ENCODE measurements around the gene CRELD2.

Gene CRELD2

DNA sequence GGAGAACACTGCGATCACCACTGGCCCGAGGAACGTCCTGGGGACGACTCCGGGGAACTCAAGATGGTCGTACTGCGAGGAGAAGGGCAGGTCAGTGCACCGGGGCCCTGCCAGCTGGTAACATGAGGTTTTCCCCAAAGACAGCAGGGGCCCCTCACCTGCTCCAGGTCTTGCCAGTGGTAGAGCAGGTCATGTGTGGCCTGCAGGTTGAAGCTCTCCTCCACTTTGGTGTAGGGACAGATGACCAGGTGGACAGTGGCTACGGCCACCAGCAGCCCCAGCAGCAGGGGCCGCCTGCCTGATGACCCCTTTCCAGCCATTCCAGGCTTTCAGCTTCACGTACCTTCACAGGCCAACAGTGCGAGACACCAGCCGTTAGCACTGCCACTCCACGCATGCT is 5.0 kb upstream of the CRELD2 start:
- DNase-seq, result no peak

DNA sequence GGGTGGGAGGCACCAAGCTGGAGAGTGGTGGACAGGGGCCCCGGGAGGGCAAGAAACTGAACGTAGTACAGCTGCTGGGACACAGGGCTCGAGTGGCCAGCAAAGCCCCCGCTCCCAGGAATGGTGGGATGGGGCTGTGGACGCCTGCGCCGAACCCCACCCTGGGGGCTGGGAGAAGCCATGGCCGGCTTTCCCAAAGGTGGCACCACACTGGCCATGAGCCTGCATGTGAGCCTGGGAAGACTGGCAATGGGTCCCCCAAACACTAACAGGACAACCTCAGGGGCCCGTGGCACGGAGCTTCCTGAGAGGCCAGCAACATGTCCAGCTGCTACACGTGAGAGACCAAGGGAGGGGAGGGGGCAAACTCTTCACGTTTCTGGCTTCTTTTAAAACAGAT is 4.2 kb upstream of the CRELD2 start:
- peak; percentile 13 for DNase-seq

DNA sequence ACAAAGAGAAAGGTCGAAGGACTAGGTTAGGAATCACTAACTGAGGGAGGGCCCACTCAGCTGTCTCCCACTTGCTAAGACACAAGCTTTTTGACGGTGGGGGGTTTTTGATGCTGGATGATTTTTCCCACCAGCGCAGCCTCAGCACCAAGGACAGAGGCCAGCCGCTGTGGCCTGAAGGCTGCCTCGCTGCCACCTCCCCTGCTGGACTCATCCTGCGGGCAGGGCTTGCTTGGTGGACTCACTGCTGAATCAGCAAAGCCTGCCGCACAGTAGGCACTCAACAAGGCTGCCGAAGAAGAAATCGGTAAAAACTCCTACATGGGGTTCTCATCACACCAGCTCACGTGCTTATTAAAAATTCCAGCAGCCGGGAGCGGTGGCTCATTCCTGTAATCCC is 2.8 kb upstream of the CRELD2 start:
- DNase-seq, result no peak

DNA sequence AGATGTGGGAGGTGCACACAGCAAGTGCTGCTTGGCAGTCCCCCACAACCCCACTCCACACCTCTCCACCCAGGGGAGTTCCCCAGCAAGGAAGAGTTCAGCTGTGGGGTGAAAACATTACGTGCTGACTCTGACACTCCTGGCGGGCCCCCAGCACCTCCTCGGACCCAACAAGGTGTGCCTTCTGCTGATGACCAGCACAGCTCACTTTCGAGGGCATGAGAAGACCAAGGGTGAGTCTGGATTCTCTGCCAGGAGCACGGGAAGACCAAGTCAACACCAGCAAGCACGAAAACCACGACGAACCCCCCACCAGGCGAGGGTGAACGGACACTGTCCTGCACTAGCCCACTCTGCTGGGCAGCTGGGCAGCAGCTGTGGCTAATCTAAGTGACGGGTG is 1.6 kb upstream of the CRELD2 start:
- peak; percentile 24 for DNase-seq

DNA sequence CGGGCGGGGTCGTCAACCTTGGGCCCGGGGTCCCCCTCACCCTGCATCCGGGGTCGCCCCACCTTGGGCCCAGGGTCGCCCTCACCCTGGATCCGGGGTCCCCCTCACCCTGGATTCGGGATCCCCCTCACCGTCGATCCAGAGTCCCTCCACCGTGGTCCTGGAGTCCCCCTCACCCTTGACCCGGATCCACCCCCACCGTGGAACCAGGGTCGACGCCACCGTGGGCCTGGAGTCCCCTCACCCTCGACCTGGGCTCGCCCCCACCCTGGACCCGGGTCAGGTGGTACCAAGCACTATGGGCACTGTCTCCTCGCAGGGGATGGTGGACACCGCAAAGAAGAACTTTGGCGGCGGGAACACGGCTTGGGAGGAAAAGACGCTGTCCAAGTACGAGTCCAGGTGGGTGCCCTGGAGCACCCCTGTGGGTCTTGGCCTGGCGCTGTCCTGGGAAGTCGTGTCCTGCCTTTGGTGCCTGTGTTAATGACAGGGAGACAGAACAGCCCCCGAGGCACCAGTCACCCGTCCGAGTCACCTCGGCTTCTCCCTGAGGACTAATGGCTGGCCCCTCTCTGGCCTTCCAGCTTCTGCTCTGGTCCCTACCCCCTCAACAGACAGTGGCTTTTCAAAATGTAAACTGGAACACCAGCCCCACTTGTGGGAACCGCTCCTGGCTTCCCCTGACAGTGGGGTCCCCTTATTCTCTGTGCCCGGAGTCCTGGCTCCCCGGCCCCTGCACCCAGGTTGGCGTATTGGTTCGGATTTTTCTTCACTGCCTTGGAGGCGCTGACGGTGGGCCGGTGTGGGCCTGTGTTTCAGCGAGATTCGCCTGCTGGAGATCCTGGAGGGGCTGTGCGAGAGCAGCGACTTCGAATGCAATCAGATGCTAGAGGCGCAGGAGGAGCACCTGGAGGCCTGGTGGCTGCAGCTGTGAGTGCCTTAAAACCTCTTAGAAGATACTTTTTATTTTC is 762 bp downstream of the CRELD2 start:
- peak; percentile 26 for DNase-seq

DNA sequence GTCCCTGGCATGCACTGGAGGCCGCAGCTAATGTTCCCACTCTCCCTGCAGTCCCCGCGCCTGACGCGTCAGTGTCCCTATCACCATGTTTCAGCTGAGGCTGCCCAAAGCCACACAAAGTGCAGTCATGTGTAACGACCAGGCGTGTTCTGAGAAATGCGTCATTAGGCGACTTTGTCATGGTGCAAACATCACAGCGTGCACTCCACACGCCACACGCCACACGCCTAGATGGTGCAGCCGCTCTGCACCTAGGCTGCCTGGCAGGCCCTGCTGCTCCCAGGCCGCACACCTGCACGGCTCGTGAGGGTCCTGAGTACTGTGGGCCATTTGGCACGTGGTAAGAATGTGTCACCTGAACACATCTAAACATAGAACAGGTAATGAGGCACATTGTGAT is 2.4 kb downstream of the CRELD2 start:
- DNase-seq, result no peak

DNA sequence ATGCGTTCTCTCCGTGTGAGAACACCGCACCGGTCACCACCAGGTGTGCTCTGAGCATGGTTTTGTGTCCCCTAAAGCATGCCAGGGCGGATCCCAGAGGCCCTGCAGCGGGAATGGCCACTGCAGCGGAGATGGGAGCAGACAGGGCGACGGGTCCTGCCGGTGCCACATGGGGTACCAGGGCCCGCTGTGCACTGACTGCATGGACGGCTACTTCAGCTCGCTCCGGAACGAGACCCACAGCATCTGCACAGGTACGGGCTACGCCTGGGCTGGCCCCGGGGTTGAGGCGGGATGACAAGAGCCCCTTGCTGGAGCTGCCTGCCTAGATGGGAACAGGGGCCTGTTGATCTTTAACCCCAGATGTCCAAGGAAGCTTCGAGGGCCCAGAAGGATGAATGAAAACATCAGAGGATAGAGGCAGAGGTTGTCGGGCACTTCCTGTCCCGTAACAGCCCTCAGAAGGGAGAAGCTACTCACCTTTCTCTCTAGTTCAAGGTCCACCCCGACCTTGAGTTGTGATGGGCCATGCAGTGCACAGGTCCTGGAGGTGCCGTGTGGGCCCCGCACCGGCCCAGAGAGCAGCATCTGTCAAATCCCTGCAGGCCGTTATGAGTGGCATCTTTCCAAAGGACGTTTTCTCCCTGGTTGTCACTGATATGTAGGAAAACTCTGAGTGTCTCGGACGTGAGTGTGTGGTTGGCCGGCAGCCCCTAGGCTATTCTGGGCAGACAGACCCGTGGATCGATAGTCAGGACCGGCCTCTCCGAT is 3.3 kb downstream of the CRELD2 start:
- DNase-seq, result no peak

DNA sequence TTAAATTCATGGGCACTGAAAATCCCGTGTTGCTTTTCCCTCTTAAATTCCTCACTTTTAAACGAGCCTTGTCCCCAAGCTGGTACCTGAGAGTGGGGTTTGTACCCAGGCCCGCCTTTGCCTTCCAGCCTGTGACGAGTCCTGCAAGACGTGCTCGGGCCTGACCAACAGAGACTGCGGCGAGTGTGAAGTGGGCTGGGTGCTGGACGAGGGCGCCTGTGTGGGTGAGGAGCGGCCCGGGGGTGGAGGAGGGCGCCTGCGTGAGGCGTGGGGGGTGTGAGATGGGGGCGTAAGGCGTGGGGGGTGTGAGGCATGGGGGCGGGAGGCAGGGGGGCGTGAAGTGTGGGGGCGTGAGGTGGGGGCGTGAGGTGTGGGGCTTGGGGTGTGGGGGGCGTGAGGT is 4.0 kb downstream of the CRELD2 start:
- DNase-seq, result no peak

DNA sequence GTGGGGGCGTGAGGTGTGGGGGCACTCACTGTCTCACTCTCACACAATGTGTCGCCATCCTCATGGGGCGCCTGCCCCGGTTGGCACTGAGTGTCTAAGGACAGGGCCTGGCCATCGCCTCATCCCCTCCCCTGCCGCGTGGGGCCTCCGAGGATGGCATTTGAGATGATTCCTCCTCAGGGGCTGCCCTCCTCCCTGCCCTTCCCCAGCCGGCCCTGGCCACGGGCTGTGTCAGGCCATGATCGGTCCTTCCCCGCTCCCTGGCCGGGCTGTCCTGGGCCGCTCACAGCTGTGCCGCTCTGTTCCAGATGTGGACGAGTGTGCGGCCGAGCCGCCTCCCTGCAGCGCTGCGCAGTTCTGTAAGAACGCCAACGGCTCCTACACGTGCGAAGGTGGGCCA is 4.5 kb downstream of the CRELD2 start:
- no peak for DNase-seq

DNA sequence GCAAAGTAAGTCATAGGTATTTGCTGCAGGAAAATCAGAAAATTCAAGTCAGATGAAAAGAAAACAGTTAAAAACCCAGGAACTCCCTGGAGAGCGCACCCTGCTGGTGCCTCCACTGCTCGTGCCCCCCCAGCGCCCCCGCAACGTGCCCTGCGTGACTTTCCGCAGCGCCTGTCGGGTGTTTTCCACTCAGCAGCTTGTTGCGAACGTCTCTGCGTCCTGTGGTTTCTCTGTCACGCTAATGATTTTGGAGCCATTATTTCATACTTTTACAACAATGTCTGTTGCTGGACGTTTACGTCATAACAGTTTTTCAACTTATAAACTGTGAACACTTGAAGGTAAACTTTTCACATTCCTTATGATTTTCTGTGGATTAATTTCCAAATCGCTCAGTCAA is 5.0 kb downstream of the CRELD2 start:
- no peak for DNase-seq

DNA sequence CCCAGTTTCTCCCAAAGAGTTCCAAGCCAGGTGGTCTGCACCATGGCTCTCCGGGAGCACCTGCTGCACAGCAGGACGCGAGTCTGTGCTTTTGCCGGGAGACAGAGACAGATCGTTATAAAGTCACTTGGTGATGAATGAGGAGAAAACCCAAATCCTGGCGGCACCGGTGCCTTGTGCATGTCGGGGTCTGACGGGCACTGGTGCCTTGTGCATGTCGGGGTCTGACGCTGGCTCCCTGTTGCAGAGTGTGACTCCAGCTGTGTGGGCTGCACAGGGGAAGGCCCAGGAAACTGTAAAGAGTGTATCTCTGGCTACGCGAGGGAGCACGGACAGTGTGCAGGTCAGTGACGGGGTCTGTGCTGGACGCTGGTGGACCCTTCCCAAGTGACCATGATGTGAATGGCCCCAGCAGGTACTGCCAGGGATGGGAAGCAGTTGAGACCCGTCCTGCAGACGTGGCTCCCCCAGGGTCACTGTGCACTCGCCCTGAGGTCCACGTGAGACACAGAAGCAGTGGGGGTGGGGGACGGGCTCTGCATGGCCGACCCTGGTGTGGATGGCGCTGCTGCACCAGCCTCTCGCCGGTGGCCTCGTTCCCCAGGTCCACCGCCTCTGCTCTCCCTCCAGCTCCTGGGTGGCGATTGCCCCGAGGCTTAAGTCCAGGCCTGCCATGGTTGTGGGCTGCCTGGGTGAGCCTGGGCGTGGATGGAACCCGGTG is 5.8 kb downstream of the CRELD2 start:
- DNase-seq, result no peak

DNA sequence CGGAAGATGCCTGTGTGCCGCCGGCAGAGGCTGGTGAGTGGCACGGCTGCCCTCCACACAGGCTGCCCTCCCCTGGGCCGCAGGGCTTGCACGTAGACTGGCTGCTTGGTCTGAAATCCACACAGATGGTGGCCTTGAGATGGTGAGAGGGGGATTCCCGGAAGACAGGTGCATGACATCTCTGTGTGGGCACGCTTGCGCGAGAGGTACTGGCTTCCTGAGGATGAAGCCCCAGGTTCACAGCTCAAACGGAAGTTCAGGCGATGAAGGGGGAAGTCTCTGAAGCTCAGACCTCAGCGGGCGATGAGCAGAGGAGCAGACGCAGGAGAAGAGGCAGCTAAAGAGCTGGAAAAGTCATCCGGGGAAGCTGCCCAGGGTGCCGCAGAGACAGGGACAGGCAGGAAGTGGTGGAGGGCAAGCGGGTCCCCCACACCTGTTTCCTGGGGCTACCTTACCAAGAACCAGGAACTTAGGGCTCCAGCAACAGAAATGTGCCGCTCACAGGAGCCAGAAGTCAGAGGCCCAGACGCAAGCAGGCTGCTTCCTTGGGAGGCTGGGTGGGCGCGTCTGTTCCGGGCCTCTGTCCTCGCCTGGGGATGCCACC is 7.2 kb downstream of the CRELD2 start:
- DNase-seq, result no peak

DNA sequence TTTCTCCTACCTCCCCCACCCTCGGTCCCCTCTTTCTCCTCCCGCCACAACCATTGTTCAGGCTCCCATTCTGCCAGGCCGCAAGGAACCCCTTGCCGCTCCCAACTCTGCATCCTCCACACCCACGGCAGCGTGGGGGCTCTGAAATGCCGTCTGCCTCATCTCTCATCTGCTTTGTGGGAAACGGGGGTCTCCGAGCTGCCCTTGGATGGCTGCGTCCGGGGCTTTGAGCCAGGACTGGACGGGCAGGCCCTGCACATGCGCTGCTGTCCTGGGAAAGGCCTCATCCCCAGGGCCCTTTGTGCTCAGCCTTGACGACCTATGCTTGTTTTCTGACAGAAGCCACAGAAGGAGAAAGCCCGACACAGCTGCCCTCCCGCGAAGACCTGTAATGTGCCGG is 8.5 kb downstream of the CRELD2 start:
- DNase-seq, result no peak

DNA sequence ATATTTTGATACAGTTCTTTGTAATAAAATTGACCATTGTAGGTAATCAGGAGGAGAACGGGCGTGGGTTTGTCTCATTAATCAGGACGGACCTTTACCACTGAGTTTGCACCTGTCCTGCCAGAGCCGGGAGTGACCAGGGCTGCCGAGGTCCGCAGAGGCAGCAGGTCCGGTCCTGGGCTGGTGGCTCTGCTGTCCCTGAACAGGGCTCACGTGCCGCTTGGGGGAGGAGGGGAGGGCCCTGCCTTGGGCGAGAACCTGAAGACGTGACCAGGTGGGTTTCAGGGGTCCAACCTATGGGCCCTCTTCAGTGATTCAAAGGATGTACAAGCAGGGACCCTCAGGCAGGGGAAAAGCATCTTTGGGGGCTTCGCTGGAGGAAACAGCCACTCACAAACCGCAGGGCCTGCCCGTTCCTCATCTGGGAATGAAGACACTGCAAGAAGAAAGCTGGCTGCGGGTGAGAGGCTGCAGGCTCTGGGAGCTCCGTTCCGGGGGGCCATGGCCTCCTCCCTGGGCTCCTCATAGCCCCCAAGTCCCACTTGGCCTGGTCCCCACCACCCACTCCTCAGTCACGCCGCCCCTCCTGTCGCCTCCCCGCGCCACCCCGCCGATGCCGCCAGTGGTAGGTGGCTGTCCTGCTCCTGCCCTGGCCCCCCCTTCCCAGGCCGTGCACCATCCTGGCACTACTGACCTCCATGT is 9.2 kb downstream of the CRELD2 start:
- no peak for DNase-seq

DNA sequence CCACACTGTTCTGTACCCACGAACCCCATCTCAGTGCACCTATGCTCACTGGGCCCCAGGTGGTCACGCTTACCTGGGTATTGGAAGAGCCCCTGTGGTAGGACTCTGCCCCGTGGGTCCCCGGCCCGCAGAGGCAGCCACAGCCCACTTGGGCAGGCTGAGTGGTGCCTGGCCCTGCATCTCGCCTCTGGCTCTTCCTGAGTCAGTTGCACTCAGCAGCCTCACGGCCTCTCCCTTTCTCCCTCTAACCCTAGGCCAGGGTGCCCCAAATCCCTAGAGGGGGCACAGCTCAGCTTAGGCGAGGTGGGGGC is 9.7 kb downstream of the CRELD2 start:
- DNase-seq, result no peak

DNA sequence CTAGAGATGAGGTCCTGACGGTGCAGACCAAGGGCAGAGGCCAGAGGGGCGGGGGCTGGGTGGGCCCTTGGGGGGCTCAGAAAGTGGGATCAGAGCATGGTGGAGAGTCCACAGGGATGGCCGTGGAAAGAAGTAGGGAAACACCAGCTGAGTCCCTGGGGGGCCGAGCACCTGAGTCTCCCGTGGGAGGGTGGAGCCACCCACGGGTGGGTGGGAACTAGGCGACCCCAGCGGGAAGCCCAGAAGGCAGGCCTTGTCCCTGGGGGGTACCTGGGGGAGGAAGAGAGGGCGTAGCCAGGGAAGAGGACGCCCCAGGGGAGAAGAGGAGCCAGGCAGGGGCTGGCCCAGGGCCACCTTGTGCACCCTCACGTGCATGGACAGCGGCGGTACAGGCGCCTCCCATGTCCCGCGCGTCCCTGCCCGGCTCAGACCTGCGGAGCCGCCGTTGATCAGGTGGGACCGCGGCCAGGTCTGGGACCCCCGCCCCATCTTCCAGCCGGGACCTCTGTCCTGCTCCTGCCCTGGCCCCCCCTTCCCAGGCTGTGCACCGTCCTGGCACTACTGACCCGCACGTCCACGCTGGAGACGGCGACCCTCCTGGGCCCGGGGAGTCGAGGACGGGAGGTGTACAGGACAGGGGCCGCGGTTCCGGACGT is 10.2 kb downstream of the CRELD2 start:
- DNase-seq, result no peak

DNA sequence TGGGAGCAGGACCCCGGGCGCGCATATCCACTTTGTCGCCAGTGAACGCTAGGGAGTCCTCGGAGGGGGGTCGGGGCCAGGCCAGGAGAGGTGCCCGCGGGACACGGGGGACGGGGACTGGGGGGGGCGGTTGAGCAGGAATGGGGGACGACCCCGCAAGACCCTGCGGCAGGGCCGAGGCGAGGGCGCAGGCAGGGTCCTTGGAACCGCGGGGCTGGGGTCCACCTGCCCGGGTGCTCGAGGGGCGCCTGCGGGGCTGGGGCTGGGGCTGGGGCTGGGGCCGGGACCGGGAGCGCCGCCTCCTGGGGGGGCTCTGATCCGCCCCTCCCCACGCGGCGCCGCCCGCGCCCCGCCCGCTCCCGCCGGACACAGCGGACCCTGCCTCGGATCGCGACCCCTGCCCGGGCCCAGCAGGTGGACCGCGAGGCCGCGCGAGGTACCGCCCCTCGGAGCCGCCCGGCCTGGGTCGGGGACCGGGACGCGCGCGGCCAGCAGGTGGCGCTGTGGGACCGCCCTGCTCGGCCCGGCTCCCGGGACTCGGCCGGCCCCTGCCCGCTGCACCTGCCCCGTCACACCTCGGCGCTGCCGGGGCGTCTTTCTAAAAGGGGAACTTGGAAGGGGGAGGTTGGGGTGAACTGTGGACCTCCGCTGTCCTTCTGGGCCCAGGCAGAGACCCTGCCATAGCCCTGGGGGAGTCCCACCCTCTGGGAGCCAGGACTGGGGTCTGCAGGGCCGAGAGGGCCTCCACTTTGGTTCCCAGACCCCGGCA is 11.0 kb downstream of the CRELD2 start:
- peak; percentile 75 for DNase-seq

DNA sequence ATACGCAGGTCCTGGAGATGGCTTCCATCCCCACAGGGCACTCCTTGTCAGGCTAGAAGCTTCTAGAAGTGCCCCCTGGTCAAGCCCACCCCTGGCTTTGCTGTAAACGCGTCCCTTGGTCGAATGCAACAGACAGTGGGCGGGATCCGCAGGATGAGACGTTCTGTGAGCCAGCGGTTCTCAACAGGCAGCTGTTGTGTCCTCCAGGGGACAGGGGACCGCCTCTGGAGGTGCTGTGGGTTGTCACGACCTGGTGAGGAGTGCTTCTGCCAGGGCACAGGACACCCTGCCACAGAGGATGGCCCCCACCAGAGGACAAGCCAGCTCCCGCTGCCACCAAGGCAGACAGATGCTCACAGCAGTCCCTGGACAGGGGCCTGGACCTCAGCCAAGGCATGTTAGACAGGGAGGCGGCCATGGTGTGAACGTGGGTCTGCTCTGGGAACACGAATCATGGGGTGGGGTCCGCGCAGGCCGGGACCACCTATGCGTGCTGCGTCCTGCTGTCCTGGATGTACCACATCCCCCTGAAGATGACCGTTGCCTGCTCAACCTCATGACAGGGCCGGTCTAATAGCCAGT is 11.7 kb downstream of the CRELD2 start:
- DNase-seq, result no peak

DNA sequence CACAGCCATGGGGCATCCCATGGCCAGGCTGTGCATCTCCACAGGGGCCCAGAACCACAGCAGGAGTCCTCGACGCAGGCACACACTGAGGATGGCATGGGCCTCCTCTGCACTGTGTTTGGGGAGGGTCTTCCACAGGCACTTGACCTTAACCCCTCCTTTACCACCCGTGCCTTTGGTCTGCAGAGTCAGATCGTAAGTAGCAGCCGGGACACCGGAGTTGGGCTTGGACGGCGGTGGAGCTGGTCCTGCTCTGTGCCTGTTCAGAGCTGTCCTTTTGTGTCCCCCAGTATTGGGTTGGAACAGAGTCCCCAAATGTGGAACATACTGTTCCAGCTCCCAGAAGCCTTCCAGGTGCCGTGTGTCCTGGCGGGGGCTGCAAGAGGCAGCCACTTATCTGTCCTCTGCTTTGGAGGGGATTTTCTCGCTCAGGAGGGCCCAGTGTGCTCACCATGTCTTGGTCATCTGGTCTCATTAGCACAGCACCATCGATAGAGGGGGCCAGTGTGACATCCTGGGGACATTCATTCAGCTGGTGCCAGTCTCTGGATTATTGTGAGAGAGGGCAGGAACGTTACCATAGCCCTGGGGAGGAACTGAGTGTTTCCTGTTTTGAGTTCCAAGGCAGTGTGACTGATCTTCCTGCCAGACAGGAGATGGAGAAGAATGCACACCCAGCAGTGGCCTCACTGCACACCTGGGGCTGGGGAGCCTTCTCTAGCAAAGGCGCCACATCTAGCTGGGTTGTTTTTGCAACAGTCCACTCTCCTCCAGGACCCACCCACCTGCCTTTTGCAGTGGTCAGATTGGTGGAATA is 12.4 kb downstream of the CRELD2 start:
- DNase-seq, result no peak
